Measurements from ENCODE around the gene LDLRAD4.

Gene LDLRAD4

DNA sequence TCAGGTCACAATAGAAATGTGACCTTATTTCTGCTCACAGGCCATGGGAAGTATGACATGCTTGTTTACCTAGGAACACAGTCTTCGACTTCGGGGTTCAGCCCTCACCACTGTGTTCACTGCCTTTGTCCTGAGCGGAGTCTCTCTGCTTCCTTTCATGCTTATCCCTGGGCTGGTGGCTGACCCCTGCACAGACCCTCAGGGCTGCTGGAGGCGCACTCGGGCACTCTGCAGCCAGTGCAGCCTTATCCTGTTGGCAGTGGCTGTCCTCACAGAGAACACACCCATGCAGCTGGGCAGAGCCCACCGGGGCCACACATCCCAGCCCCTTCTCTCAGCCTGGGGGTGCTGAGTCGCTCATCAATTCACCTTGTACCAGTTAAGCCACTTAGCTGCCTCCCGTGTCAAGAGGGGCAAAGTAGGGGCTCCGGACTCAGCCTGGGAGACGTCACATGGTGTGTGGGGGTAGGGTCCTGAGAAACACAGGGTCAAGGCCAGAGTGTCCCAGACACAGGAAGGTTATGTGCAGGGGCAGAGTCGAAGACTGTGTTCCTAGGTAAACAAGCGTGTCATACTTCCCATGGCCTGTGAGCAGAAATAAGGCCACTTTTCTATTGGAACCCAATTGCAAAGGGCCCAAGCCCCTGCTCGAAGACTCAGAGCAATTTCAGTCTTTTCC, 400.3 kb downstream of the LDLRAD4 start:
- DNase-seq (ENCODE audit: low spot score): no peak

GRCh38 chr18:13619505-13620205, 401.1 kb downstream of the LDLRAD4 start:
- no peak for DNase-seq (ENCODE audit: low spot score)

DNA sequence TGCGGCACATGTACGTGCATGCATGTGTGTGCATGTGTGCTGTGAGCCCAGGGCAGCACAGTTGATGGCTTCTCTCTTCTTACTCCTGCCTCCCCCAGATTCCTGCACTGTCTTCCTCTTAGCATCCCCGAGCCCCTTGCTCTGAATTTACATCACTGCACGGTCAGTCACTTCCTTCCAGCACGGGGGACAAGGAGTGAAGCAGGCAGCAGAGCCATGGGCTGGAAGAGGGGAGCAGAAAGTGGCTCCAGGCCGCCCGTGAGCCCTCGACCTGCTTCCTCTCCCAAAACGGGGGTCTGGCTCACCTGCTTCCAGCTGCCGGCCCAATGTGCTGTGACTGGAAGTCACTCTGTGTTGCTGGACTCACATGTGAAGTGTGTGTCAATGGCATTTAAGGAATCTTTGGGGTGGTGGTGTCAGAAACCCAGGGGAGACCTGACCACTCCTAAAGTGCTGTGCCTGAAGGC, 401.7 kb downstream of the LDLRAD4 start:
- DNase-seq (ENCODE audit: low spot score): no peak

DNA sequence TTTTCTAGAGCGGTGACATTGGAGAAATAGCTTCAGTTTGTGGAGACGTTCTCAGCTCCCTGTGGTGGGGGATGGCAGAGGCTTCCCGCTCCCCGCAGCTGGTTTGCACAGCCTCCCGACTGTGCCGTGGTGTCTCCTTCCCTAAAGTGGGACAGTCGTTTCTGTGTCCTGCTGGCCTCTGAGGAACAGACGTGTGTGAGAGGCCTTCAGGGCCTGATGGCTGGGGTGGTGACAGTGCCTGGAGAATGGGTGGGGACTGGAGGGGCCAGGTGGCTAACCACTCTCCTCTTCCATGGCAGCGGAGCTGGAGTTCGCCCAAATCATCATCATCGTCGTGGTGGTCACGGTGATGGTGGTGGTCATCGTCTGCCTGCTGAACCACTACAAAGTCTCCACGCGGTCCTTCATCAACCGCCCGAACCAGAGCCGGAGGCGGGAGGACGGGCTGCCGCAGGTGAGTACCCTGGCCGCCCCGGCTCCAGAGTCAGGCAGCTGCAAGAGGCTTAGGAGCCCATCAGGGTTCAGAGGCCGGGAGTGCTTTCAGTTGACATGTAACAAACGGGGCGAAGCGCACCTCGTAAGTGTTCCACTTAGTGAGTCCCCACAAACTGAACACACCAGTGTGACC, 402.4 kb downstream of the LDLRAD4 start:
- DNase-seq (ENCODE audit: low spot score): no peak

DNA sequence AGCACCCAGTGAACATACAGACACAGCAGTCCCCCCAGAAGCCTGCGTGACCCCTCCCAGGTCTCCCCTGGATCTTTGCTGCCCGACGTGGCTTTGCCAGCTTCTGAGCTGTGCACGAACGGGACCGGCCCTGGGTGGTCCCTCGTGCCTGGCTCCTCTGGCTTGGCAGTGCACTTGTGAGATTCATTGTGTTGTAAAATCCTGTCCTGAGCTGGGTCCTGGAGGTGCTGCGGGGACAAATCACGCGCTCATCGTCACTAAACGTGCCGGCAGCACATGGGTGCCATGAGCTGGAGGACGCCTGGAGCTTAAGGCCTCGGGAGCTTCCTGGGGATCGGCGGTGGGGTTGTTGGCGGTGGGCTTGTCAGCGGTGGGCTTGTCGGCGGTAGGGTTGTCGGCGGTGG, 402.9 kb downstream of the LDLRAD4 start:
- no peak for DNase-seq (ENCODE audit: low spot score)

DNA sequence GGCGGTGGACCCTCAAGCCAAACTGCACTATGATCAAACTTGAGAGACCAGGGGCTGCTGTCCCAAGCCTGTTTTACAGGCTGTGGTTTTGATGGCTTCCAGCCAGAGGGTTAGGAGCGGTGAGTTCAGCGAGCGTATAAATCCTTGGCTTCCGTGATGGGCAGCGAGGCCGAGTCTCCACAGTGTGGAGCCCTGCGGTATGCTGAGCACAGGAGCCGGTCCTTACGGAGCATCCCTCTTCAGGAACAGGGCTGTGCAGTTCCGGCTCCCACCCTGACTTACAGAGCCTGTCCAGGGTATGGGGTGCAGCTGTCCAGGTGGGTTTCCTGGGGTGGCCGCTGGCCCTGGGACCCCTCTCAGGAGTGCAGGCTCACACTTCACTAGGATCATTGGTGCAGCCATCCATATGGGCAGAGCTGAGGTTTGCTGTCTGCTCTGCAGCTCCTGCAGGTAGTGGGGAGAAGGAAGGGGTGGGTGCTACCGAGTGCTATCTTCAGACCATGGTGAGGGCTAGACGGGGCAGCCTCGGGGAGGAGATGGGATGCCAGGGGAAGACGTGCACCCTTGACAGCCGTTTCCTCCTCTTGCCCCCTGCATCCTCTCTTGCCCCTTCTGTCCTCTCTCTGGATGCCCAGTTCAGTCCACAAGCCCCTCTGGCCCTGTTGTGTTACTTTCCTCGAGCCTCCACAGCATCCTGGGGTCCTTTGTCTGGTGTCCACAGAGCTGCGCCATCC, 403.5 kb downstream of the LDLRAD4 start:
- no peak for DNase-seq (ENCODE audit: low spot score)

- DNase-seq (ENCODE audit: low spot score): no peak
Measured at GRCh38 chr18:13622751-13623150, 404.2 kb downstream of the LDLRAD4 start.

- no peak for DNase-seq (ENCODE audit: low spot score)
Measured at GRCh38 chr18:13623348-13623747, 404.8 kb downstream of the LDLRAD4 start.

GRCh38 chr18:13623871-13624270, 405.3 kb downstream of the LDLRAD4 start:
- no peak for DNase-seq (ENCODE audit: low spot score)

DNA sequence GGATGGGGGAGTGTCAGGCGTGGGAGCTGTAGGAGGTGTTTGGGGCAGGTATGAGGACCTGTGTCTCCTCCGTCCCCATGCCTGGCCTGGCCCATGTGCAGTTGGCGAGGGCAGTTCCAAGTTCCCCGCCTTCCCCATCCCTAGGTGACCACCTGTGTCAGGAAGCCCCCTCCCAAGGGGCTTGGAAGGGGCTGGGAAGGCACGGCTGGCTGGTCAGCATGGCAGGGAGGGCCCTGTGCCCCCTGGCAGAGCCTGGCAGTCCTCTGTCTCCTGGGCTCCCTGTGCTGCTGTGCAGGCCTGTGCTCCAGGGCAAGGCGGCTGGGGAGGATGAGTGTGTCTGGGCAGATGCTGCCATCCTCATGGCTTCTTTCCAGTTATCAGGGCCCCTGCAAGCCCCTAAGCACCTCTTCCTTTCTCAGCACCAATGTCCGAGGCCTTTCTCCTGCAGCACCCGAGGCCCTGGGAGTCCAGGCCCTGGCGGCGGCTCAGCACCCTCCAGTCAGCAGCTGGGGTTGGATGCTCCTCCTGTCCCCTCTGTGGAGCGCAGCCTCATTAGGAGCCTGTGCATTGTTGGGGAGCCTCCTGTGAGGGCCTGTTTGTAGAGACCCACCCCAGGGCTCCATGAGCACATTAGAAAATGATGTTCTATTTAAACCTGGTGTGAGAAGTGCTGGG, 406.1 kb downstream of the LDLRAD4 start:
- DNase-seq (ENCODE audit: low spot score): no peak

- no peak for DNase-seq (ENCODE audit: low spot score)
Measured at GRCh38 chr18:13625355-13625754, 406.8 kb downstream of the LDLRAD4 start.

DNA sequence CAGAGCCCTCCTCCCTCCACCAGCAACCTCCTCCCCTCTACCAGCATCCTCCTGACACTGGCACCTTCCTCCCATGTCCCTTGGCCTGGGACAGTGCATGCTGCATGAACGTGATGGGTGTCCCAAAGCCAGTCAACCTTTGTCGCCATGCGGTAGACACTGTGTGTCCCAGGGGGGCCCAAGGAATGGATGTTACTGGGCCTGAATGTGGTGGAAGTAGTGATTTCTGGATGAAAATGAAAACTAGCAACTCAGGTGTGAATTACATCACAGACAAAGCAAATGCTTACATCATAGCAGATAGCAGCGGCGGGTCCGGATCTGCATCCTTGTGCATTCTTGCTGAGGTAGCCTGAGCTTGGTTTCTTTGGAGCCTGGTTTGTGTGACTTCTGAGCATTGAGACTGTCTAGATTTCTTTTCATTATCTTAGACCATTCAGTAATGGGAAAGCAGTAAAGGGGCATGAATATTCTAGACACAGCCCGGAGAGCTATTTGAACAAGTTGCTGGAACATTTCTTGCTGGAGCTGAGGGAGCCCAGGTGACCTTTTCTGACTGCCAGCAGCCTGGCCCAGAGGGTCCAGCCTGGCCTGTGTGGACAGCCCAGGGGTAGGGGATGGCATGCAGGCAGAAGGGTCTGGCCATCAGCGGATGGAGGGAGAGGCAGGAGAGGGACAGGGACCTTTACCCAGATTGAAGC, 407.4 kb downstream of the LDLRAD4 start:
- no peak for DNase-seq (ENCODE audit: low spot score)

- DNase-seq (ENCODE audit: low spot score): no peak
Measured at GRCh38 chr18:13626544-13626908, 408.0 kb downstream of the LDLRAD4 start.

DNA sequence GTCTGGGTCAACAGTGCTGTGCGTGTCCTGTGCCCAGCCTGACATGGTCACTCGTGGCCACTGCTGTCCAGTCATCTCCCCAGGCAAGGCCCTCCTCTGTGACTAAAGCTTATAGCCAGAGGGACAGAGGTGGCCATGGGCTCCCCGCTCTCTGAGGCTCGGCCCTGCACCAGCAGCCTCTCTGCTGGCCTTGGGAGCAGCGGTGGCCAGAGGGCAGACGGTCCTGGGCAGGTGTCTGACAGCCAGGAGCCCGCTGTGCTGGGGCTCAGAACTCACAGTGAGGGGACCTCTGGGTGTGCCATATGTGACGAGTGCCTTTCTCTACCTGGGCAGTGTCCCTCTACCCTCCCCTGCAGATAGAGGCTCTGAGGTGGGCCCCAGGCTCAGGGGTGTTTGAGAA, 409.1 kb downstream of the LDLRAD4 start:
- DNase-seq (ENCODE audit: low spot score): no peak

DNA sequence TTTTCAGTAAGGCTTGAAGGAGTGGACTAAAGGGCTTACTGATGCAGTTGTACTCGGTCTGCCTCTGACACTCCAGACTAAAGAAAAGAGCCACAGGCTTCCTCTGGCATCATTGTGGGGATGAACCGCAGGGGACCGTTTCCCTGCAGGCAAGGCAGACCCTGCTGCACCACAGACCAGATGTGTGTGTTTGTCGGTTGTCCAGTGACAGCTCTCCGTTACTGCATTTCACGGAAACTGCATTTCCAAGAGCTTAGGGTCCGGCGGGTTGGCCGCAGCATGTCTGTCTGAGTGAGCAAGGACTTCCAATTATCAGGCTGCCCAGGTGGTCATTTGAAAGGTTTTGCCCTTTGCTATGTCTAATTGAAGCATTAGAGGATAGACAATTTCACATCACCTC, 409.7 kb downstream of the LDLRAD4 start:
- no peak for DNase-seq (ENCODE audit: low spot score)

DNA sequence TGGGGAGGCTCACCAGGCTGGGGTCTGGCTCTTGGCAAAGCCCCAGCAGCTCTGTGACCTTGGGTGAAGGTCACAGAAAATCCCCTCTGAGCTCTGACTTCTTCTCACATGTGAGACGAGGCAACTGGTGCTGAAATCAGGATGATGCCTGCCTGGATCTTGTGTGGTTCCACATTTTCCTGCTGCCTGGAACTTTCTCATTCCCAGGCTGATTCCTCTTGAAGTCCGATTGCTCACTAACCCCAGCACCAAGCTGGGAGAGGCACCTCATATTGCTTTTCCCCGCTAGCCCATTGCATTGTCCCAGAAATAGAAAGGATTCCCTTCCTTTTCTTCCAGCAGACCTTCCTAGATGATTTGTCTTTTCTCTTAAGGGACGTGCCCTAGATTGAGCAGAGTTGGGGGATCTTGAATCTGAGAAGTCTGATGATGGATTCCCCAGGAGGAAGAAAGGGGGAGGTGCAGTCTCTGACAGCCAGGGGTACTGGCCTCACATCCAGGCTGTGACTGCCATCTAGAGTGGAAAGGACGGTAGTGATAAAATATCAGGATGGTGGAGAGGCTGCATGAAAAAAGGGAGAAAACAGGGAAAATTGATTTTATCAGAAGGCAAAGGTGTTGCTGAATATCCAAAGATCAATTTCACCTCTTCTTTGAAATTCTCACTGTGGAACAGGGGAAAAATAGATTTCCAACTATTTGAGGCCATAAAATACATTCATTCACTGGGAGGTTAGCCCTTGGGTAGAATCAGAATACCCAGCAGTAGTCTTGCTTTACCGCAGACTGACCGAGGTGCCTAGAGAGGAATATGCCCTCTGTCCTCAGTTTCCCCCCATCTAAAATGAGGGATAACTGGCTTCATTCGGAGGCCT, 411.5 kb downstream of the LDLRAD4 start:
- peak; percentile 32 for DNase-seq (ENCODE audit: low spot score)

DNA sequence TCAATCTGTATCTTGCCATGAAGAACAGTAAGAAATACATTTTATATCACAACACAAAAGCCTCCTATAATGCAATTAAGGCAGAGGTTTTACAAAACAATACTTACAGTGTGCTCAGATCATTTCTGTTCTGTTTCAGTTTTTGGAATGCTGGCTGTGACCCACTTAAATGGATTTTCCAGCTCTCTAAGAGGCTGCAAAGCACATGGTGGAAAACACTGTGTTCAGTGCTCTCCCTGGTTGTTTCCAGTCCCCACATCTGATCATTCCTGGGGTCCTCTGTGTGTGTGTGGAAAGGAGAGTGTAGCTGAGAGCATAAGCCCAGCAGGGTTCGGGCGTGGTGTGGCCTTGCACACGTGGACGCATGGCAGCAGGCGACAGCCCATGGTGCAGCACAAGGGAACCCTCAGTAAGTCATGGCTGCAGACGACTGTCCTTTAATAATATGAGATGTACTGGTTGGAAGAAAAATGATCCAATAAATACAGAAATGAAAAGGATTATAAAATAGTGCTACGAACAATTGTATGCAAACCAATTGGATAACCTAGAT, 412.2 kb downstream of the LDLRAD4 start:
- DNase-seq (ENCODE audit: low spot score): no peak

DNA sequence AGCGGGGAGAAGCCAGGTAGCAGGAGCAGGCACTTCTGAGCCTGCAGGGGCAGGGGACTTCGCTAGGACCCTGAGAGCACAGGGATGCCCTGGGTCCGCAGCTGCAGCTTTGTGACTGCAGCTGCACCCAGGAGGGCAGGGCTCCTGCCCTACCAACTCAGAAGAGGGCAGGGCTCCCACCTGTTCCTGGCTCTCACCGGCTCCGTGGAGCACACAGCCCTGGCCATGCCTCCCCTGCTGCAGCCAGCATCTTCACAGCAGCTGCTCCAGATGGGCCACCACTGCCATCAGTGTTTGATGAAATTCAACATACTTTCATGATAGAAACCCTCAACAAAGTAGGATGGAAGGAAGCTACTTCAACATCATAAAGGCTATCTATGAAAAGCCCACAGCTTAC, 415.1 kb downstream of the LDLRAD4 start:
- DNase-seq (ENCODE audit: low spot score): no peak

DNA sequence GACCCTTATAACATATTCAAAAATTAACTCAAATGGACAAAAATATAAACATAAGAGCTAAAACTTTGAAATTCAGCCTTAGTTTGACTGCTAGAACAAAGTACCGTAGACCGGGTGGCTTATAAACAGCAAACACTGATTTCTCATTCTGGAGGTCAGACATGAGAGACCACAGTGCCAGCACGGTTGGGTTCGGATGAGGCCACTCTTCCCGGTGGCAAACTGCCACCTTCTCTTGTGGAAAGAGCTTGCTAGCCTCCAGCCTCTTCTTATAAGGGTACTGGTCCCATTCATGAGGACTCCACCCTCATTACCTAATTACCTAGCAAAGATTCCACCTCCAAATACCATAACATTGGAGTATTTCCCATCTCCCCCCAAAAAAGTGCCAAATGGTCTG, 416.5 kb downstream of the LDLRAD4 start:
- no peak for DNase-seq (ENCODE audit: low spot score)
